HL-60/S4 (cell line): ENCODE results near the gene RPL18.

Experiments
- in situ Hi-C: fragments of 300-500 bp; cut with MboI; formaldehyde crosslinking; loops from 2 replicates; pipeline ENCODE4 v1.14.3; 2022; ENCODE audit warnings: low sequenced_read_pairs

Gene RPL18

GRCh38 chr19:48631225-48631624, 12.2 kb upstream of the RPL18 start:
- in situ Hi-C loops = no loop called here

GRCh38 chr19:48630296-48631063, 11.5 kb upstream of the RPL18 start:
- in situ Hi-C loops = no loop called here

DNA sequence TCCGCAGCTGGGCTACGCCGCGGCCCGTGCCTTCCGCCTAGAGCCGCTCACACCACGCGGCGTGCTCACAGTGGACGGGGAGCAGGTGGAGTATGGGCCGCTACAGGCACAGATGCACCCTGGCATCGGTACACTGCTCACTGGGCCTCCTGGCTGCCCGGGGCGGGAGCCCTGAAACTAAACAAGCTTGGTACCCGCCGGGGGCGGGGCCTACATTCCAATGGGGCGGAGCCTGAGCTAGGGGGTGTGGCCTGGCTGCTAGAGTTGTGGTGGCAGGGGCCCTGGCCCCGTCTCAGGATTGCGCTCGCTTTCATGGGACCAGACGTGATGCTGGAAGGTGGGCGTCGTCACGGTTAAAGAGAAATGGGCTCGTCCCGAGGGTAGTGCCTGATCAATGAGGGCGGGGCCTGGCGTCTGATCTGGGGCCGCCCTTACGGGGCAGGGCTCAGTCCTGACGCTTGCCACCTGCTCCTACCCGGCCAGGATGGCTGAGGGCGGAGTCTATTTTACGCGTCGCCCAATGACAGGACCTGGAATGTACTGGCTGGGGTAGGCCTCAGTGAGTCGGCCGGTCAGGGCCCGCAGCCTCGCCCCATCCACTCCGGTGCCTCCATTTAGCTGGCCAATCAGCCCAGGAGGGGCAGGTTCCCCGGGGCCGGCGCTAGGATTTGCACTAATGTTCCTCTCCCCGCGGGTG, 10.8 kb upstream of the RPL18 start:
- in situ Hi-C loops = no loop called here

- in situ Hi-C loops = no loop called here
Measured at GRCh38 chr19:48629297-48629598, 10.3 kb upstream of the RPL18 start.

GRCh38 chr19:48628486-48629296, 9.7 kb upstream of the RPL18 start:
- in situ Hi-C loops = no loop called here

DNA sequence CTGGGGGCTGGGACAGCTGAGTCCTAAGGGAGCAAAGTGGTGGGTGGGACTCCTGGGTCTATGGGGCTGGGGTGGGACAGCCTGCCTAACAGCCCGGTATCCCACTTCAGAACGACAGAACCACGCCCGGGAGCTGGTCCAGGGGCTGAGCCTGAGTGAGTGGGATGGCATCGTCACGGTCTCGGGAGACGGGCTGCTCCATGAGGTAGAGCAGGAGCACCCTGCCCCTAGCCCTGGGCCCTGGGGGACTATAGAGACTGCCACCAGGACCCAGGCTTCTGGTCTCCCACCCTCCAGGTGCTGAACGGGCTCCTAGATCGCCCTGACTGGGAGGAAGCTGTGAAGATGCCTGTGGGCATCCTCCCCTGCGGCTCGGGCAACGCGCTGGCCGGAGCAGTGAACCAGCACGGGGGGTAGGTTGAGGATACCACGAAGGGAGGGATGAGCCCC, 8.9 kb upstream of the RPL18 start:
- in situ Hi-C loops = no loop called here

DNA sequence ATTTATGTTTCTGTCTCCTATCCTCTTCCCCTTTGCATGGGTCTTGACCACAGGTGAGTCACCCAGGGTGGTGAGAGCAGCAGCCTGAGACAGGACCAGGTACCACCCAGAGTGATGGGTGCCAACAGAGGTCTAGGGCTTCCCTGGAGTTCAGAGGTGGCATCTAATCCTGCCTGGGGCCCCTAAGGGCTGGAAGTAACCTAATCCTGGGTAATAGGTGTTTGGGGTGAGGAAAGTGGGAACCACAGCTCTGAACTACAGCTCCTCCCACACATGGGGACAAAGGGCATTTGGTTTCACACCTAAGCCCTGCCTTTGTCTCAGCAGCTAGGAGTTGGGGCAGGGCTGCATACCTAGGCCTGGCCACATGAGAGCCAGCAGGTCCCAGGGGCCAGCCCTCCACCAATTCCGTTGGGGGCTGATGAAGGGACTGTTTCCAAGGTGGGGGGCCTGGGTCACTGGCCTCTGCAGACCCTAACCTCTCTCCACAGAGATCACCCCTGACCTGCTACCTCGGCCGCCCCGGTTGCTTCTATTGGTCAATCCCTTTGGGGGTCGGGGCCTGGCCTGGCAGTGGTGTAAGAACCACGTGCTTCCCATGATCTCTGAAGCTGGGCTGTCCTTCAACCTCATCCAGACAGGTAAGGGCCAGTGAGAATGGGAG, 8.4 kb upstream of the RPL18 start:
- in situ Hi-C loops = no loop called here

DNA sequence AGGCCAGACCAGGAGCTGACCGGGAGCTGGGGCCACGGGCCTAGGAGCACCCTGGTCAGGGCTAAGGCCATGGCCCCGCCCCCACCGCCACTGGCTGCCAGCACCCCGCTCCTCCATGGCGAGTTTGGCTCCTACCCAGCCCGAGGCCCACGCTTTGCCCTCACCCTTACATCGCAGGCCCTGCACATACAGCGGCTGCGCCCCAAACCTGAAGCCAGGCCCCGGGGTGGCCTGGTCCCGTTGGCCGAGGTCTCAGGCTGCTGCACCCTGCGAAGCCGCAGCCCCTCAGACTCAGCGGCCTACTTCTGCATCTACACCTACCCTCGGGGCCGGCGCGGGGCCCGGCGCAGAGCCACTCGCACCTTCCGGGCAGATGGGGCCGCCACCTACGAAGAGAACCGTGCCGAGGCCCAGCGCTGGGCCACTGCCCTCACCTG, 6.9 kb upstream of the RPL18 start:
- in situ Hi-C loops = no loop called here

DNA sequence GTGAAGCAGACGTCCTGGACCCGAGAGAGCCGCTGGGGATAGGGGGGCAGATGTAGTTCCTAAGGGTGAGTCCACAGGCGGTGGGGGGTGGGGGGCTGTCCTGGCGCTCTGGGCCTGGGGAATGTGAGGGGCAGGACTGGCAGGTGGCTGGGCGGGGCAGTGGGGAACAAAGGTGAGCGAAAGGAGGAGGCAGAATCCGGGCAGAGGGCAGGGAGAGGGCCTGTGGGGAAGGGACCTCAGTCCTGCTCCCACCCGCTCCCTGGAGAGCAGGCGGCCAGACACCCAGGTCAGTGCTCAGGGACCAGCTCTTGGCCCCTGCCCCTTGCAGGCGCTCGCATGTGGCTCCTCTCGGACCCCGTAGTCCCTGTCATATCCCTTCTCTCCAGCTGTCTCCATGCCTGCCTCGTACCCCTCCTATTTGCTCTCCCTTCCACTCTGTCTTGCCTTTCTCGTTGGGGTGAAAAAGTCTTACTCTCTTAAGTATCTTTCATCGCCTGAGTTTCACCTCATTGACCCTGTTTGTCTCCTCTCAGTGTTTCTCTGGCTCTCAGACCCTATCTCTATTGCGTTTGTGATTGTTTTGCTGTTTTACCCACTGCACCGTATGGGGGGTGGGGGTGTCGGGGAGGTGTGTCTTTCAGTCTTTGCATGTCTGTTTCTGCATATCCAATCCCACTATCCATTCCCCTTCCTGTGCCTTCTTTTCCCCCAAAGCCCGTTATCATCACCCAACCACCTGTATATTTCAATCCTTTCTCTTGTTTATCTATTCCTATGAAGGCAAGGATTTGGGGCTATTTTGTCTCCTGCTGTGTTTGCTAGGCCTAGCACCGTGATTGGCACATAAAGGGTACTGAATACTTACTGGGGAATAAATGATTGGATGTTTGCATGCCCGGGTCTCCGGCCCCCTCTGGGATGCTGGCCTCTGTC, 6.1 kb upstream of the RPL18 start:
- in situ Hi-C loops = no loop called here

DNA sequence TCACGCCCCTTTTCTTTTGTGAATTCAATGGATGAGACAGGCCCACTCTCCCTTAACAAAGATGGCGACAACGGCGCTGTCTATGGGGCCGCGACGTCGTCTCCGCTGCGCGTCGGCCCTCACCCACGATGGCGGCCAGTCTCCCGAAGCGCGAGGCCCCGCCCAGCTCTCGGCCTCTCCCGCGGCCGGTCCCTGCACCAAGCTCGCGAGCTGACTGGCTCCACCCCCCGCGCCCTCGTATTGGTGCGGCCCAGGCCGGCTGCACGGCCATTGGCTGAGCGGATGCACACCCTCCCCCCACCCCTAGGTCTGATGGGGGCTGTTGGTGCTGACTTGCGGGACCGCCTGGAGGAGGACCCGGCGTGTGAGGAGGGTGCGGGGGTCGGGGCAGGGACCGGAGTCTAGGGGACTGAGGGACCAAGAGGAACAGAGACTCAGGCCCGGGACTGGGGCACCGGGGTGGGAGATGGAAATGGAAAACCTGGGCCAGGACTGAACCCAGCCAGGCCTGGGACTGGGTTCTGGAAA, 5.2 kb upstream of the RPL18 start:
- in situ Hi-C loops = no loop called here

DNA sequence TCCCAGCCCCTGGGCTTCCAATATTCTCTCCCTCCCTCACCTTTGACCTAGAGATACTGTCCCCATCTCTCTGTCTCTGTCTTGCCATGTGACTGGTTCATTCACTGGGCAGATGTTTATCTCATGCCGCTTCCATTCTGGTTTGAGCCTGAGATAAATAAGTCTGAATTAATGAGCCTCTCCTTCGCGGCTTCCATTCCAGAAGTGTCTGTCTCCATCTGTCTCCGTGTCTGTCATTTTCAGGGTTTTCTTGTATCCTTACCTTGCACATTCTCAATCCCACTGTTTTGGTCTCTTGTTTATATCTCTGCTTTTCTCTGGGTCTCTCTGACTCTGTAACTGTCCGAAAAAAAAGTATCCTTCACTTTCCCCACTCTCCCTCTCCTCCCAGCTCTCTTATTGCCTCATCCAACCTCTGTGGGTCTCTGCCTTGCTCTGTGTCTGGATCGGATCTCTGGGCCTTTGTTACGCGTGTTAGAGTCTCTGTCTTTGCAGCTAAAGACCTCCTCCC, 4.6 kb upstream of the RPL18 start:
- in situ Hi-C loops = no loop called here

GRCh38 chr19:48619692-48620585, 961 bp upstream of the RPL18 start:
- in situ Hi-C loops = no loop called here

DNA sequence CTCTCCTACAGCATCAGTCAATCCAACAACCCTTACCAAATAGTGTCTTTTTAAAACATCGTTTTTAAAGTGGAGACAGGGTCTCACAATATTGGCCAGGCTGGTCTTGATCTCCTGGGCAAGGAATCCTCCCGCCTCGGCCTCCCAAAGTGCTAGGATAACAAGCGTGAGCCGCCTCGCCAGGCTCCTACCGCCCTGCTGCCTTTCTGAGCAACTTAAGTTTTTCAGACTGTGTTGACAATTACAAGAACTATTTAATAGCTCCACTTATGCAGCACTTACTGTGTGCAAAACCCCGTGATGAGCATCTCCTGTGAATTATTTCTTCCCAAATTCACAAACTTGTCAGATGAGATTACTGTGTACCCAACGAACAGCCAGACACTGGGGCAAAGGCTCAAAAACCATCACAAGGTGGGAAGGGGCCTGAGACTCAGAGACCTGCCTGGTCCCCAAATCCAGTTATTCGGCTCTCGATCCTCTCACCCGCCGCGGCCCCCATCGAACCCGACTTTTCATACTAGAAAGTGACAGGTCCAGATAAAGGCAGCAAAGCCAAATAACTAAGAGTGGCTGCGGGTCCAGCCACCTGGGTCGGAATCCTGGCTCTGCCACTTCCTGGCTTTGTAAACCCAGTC, 581 bp downstream of the RPL18 start:
- in situ Hi-C loops = no loop called here

DNA sequence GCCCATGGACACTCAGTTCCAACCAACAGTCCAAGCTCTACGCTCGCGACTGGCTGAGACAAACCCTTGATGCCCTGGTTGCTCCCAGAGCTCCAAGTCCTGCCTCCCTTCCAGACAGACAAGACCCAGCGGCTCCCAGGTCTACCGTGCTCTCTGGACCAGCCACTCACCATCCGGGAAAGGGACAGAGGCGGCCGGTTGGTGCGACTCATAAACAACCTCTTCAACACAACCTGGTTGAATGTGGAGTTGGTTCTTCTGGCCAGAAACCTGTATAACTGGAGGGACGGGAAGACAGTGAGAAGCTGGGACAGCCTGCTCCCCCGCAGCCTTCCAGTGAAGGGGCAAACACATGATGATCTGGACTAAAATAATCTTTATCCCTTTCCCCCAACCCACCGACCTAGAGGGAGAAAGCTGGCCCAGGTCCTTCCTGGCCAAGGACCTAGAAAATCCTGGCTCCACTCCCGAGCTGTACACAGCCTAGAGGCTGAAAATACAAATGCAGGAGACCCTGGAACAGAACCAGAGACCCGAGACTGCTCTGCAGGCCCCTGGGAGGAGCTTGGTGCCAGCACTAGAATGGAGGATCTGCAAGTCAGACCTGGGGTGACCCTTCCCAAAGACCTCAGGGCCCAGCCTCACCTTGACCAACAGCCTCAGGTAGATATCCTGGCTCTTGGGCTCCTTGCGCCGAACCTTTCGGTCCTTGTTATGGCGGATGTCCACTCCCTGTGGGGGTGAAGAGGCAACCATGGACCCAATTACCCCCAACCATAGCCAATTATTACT, 1.6 kb downstream of the RPL18 start:
- in situ Hi-C loops = no loop called here

GRCh38 chr19:48616491-48617056, 2.4 kb downstream of the RPL18 start:
- in situ Hi-C loops = no loop called here

DNA sequence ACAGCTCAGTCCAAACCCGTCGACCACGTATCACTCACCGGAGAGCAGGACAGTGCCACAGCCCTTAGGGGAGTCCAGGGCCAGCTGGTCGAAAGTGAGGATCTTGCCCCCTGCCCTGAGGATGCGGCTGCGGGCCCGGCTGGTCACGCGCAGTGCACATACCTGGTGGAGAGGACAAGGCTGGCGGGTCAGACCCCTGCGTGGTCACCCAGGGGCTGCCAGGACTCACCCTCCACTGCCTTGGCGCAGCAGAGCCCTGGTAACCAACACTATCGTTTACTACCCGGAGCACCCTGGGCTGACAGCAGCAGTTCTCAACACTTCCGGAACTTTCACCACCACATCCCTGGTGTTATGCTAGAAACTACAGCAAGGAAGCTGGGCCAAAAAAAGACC, 2.9 kb downstream of the RPL18 start:
- in situ Hi-C loops = no loop called here
